HG02642 (cell line): ENCODE measurements around the gene SHROOM3.
"Not testable (repeated sequence)": the region's sequence is repeated elsewhere in the genome, so short reads cannot be mapped to it uniquely, and the experiment has no call there.

Source experiments
- ATAC-seq: cut with Tn5 transposase; IDR thresholded peaks from one replicate; pipeline ENCODE4 v1.9.1; 2021; ENCODE audit warnings: mild to moderate bottlenecking; ENCODE audit not compliant: unreplicated experiment, poor library complexity

Gene SHROOM3

DNA sequence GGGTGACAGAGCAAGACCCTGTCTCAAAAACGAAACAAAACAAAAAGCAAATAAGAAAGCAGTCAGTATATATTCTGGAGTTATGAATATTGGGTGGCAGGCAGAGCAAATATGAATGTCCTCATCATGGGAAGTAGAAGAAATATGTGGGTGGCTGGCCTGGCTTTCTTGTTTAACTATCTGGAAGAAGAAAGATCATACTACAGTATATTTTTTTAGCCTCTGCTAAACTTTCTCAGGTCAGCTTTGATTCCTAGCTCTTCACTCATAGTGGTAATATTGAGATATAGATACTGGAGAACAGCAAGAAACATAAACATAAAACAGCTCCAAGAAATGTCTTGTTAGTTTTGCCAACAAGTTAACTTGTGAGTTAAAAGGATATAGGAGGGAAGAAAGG lies 270.4 kb downstream of the SHROOM3 start:
- ATAC-seq, result no peak

DNA sequence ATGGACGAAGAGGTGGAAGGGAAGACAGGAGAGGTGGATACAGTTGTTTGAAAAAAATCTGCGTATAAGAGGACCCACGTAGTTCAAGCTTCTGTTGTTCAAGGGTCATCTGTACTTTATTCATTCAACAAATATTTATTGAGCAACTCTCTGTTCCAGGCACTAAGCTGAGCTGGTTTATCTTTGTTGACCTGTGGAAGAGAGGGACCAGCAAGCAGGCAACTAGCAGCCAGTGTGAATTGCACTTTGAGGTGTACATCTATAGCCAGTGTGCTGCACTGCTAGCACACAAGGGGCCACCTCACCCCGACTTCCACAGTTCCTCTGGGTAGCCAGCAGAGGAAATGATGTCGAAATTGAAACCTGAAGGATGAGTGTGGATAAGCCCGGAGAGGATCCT lies 271.6 kb downstream of the SHROOM3 start:
- no peak for ATAC-seq

DNA sequence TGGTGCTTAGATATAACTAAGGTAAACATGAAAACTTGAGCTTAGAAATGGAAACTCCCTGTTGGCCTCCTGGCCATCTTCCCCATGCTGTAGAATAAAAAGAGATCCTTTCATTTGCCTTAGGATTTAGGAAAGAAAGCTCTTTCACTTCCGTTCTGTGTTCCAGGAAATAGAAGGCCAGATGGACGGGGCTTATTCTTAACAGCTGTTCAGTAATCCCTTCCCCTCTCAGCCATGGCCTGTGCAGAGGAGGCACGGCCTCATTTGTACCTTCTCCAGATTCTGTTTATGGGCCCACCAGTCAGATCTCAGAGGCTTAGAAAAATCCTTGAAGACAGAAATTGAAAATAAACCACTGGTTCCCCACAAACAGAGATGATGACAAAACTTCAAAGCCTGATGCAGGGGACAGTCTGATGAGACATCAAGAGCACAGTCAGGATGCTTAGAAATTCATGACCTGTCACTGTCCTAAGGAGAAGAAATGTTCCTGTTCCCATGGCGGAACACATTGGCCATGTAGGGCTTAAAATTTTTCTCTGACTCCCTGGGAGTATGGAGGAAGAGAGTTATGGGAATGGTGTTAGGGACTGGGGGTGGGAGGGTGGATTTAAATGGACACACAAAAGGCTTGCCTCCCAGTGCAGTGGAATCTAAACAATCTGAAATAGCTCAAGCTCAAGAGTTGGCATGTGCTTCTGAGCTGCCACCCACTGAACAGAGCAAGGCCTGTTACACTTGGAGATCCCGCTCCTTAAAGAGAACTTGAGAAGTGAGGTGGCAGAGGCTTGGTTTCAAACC lies 274.1 kb downstream of the SHROOM3 start:
- no peak for ATAC-seq

DNA sequence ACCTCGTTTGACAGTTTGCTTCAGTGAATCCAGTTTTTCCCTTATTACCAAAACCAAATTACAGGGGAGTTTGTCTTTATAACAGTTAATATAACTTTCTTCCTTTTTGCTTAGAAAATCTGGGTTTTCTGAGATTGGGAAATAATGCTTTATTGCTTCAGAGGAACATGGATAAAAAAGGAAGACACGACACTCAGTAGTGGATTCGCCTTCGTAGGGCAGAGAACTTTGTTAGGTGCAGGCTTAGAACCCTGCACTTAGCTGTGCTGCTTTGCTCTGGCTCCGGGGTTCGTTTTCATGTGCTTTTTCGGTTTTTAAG lies 274.7 kb downstream of the SHROOM3 start:
- ATAC-seq, result no peak

DNA sequence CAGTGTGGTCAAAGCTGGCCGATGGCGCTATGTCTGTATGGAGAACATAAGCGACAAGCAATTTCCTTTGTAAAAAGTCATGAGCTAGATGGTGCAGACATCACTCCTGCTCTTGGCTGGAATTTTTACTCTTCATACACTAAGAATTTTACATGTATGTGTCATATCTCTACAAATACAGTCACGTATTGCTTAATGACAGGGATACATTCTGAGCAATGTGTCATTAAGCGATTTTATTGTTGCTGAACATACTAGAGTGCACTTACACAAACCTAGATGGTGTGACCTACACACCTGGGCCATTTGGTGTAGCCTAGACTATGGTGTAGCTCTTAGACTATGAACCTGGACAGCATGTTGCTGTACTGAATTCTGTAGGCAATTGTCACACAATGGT lies 277.5 kb downstream of the SHROOM3 start:
- no peak for ATAC-seq

DNA sequence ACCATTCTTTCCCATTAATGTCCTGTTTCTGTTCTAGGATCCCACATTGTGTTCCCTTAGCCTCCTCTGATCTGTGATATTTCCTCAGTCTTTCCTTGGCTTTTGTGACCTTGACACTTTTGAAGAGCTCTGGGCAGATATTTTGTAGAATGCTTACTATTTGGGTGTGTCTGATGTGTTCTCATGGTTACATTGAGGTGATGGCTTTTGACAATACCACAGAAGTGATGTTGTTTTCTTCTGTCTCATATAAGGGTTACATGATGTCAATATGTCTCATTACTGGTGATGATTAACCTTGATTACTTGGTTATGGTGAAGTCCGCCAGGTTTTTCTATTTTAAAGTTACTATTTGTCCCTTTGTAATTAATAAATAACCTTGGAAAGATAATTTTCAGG lies 279.2 kb downstream of the SHROOM3 start:
- ATAC-seq, result no peak

DNA sequence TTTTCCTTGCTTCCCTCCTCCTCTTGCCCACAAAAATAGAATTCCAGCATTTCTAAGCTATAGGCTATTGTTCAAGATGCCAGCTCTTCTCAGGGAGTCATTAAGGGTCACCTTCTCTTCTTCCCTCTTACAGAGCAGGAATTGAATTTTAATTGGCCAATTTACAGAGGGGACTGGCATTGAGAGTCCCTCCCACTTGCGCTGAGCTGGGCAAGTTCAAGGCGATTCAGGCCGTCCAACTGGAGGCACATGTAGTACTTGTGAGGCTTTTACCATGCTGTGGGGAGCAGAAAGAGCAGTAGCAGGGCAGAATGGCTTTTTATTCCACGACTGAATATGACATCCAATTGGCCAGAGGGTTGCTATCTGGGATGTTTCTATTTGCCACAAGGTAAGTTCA lies 281.0 kb downstream of the SHROOM3 start:
- no peak for ATAC-seq

DNA sequence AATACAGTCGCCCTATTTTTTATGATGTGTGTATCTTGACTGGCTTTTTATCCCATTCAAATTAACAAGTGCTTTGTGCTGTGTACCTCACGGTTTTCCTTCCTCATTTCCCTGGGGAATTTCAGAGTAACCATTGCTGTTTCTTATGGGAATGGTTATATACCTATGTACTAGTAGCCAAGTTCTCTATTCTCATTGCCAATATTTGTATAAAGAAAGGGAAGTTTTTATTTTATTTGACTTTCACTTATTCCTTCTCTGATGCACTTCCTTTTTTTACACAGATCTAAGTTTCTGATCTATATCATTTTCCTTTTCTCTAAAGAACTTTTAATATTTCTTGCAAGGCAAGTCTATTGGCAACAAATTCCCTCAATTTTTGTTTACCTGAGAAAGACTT lies 281.6 kb downstream of the SHROOM3 start:
- ATAC-seq, result no peak

DNA sequence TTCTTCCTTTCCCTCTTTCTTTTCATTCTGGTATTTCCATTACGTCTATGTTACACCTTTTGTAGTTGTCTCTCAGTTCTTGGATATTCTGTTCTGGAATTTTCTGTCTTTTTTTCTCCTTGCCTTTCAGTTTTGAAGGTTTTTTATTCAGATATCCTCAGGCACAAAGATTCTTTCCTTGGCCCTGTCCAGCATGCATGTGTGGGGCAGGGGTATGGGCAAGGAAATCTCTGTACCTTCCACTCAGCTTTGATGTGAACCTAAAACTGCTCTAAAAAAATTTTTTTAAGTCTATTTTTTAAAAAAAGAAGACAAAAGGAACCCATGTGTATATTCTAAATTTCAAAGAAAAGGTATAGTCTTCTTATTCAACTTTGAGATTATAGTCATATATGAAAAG lies 282.4 kb downstream of the SHROOM3 start:
- ATAC-seq, result no peak

DNA sequence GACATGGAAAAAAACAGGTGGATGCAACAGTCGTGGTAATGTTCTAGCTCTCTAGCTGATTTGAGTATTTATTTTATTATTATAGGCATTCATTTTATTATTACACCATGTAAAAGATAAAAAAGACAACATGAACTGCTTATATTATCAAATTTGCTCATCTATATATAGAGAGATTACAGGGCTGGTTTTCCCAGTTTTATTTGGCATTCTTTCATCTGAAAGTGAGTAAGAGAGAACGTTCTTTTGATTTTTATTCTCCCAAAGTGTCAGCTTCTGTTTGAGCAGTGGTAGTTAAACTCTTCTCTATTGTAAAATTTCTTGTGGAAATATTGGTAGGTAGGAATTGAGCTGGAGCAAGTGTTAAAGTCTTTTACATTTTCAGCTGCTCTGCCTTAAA lies 283.0 kb downstream of the SHROOM3 start:
- no peak for ATAC-seq

DNA sequence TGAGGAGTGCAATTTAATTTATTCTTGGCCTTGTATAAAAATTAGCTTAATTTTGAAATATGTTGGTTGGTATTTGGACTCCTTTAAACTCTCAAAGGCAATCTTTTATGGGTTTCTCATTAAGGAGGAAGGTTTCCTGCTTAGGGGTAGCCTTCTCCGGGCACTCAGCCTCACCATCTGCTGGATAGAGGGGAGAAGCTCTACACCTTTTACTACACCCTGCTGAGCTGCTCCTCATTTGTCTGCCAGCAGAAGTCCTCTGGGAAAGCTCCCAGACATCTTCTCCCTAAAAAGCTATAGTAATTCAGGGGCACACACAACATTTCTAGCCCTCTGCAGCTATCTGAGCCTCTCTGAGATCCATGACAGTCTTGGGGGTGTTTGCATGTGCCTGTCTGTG lies 283.8 kb downstream of the SHROOM3 start:
- no peak for ATAC-seq

DNA sequence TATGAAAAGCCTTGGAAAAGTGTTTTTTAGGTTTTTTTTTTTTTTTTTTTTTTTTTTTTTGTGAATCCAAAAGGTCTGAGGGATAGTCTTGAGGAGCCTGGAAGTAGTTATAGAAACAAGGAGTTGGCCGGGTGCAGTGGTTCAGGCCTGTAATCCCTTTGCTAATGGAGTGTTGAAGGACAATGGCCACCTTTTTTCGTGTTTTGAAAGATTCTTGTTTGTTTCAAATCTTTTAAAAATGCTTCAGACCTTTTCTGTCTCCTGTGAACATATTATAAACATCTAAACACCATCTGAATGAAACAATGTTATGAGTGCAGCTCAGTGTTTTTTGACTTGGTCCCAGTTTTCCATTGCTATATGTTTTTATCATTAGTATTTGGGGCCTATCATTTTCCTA lies 285.1 kb downstream of the SHROOM3 start:
- ATAC-seq, result no peak

DNA sequence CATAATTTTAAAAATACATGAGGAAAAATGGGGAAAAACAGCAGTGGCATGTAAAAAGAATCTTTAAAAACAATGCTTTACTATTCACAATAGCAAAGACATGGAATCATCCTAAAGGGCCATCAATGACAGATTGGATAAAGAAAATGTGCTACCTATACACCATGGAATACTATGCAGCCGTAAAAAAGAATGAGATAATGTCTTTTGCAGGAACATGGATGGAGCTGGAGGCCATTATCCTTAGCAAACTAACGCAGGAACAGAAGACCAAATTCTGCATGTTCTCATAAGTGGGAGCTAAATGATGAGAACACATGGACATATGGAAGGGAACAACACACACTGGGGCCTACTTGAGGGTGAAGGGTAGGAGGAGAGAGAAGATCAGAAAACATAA lies 287.1 kb downstream of the SHROOM3 start:
- ATAC-seq, result not testable (repeated sequence)

DNA sequence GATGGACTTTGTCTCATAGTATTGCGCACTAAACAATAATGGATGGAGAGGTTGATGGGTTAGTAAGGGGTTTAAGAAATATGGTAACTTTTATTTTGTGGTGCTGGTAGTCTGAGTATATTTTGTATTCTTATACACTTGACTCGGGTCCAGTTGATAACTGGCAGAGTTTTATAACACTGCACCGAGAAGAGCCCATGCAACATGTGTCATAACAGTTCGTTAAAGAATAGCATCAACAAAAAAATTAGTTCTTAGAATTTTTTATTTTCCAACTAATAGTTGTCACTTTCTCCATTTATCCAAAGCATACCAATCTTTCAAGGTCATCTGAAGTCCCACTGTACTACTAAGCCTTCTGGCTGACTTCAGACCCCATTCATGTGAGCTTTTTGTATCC lies 287.8 kb downstream of the SHROOM3 start:
- peak; percentile 10 for ATAC-seq

DNA sequence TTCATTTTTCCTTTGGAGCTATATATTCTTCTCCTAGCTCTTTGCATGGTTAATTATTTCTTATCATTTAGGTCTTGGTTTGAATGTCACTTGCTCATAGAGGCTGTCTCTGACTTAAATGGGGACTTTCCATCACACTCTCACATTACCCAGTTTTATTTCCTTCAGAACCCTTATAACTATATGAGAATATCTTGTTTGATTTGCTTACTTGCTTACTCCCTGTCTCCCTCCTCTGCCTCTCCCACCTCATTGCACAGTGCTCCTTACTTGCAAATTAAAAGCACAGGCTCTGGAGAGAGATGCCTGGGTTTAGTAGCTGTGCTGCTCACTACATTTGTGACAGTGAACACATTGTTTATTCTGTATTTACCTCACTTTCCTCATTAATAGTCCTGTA lies 288.3 kb downstream of the SHROOM3 start:
- ATAC-seq, result peak; percentile 69

DNA sequence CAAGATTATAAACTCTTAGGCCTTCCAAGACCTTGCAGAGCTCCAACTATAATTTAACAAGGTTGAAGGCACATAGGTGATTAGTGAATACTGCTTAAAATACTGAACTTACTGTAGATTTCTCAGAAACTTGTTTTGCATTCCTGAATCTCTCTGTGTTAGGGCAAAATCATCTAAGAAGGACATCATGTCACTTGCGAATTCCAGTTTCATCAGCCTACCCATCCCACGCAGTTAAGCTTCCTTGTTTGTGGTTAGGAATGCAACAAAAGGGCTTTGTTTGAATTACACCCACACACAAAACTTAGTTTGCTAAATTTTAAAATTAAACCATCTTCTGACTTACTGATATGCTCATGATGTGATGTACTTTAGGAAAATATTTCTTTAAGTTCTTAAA lies 288.9 kb downstream of the SHROOM3 start:
- no peak for ATAC-seq

DNA sequence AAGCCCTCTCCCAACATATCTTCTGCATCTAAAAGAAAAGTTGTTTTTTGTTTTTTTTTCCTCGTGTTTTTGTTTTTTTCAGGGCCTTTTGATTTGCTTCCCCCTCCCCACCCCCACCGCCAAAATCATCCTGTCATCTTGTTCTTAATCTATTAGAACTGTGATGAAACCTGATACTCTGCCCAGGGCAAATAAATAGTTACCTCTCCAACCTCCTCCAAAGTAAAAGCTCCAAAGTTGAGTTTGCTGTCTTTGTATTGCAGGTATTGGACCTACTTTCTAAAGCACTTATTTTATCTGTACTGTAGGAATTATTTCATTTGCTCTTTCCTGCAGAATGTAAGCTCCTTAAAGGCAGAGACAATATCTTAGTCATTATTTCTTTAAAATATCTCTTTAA lies 290.0 kb downstream of the SHROOM3 start:
- ATAC-seq, result no peak

DNA sequence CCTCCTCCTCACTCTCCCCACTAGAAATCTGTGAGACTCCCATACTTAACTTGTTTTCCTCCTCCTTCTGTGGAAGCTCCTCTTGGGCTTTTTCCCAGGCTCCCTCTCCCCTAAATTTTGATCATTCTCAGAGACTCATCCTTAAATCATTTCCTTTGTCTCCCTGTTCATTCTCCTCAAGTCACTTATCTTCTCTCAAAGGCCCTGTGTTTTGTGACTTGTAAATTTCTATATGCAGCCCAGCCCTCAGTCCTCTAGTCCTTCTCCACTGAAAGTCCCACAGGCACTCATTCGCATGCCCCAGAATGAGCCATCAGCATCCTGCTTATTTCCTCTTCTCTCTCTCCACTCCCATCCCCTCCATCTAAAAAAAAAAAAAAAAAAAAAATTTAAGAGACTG lies 291.1 kb downstream of the SHROOM3 start:
- ATAC-seq, result no peak

DNA sequence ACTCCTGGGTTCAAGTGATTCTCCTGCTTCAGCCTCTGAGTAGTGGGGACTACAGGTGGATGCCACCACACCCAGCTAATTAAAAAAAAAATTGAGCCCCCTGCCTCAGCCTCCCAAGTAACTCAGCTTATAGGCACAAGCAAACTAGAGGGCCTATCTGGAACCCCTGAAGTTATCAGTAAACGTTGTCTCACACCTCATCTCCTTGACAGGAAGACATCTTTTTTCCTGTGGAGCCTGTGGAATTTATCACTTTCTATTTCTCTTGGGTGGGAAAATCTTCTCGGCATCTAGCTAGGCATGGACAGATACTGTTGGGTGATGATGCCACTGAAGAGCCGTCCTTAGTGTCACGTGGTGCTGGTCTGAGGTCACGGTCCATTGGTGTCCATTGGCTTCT lies 291.6 kb downstream of the SHROOM3 start:
- ATAC-seq, result no peak

DNA sequence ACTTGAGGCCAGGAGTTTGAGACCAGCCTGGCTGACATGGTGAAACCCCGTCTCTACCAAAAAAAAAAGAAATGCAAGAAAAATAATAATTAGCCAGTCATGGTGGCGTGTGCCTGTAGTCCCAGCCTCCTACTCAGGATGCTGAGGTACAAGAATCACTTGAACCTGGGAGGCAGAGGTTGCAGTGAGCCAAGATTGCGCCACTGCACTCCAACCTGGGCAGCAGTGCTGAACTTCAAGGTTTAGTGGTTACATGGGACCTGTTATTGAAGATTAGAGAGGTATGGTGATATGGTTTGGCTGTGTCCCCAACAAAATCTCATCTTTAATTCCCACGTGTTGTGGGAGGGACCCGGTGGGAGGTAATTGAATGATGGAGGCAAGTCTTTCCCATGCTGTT lies 292.9 kb downstream of the SHROOM3 start:
- ATAC-seq, result not testable (repeated sequence)

DNA sequence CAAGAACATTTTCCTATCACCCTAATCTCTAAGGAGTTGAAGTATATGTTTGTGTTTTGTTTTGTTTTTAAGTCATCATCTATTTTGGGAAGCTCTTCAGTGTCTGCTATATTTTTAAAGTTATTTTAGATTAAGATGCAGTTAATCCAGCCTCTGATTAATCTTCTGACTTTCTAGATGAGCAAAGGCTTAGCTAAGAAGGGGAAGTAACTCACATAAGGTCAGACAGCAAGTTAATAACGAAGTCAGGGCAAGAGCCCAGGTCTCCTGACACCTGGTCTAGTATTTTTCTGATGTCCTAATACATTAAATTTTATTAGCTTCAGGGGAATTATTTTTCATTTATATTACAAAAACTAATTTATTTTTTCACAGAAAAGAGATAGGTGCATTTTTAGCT lies 294.4 kb downstream of the SHROOM3 start:
- peak; percentile 55 for ATAC-seq

DNA sequence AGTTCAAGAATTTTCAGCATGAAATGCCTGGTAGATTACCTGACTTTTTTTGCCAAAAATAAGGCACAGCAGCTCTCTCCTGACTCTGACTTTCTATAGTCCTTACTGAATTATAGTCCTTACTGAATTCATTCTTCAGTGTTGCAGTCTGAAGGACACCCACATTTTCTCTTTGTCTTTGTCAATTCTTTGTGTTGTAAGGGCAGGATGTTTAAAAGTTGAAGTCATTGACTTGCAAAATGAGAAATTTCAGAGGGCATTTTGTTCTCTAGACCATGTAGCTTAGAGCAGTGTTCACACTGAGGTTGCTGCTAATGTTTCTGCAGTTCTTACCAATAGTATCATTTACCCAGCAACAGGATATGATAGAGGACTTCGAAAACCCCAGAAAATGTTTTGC lies 295.0 kb downstream of the SHROOM3 start:
- no peak for ATAC-seq

DNA sequence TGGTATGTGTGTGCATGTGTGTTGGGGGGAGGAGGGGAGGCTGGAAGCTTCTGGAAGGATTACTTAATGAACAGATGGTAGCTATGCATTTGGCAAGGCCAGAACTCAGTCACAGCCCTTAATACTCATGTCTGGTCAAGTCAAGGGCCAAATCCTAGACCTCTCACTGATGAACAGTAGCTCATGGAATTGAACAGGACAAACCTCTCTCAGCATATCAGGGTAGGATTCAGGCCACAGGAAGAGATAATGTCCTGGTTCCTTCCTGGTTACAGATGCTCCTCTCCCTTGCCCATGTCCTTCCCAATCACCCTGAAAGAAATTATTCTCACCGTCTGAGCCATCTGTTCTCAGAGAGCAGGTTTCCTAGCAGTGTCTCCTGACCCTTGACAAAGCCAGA lies 297.2 kb downstream of the SHROOM3 start:
- no peak for ATAC-seq
